Measurements from ENCODE around the gene TBC1D1.
A peak's percentile ranks its signal among the peaks of the same experiment; 100 is the strongest.

TBC1D1 gene

GRCh38 chr4:37960679-37961450 lies 70.0 kb downstream of the TBC1D1 start:
- no peak overlapping the region for H3K4me3 ChIP-seq (ENCODE audit: low read length)
- no peak for TF ChIP-seq CTCF (conservative IDR thresholded peaks at IDR 0.05; ENCODE audit: low read length)
- no peak for DNase-seq (ENCODE audit: low read depth)

GRCh38 chr4:37964734-37965457 lies 74.0 kb downstream of the TBC1D1 start:
- H3K4me3 ChIP-seq (ENCODE audit: low read length), result no peak overlapping the region
- TF ChIP-seq CTCF (conservative IDR thresholded peaks at IDR 0.05; ENCODE audit: low read length), result no peak
- DNase-seq (ENCODE audit: low read depth), result no peak

GRCh38 chr4:37966044-37966443 lies 75.2 kb downstream of the TBC1D1 start:
- no peak for DNase-seq (ENCODE audit: low read depth)
- H3K4me3 ChIP-seq (ENCODE audit: low read length), result no peak overlapping the region
- TF ChIP-seq CTCF (conservative IDR thresholded peaks at IDR 0.05; ENCODE audit: low read length), result no peak

GRCh38 chr4:37967736-37968135 lies 76.9 kb downstream of the TBC1D1 start:
- no peak for TF ChIP-seq CTCF (conservative IDR thresholded peaks at IDR 0.05; ENCODE audit: low read length)
- H3K4me3 ChIP-seq (ENCODE audit: low read length), result no peak overlapping the region
- DNase-seq (ENCODE audit: low read depth), result peak; percentile 1

GRCh38 chr4:37968747-37969146 lies 77.9 kb downstream of the TBC1D1 start:
- DNase-seq (ENCODE audit: low read depth), result peak; percentile 18
- H3K4me3 ChIP-seq (ENCODE audit: low read length), result no peak overlapping the region
- no peak for TF ChIP-seq CTCF (conservative IDR thresholded peaks at IDR 0.05; ENCODE audit: low read length)

GRCh38 chr4:37970702-37971101 lies 79.8 kb downstream of the TBC1D1 start:
- TF ChIP-seq CTCF (conservative IDR thresholded peaks at IDR 0.05; ENCODE audit: low read length), result peak; percentile 41
- DNase-seq (ENCODE audit: low read depth), result peak; percentile 42
- H3K4me3 ChIP-seq (ENCODE audit: low read length), result no peak overlapping the region

GRCh38 chr4:37971202-37971601 lies 80.3 kb downstream of the TBC1D1 start:
- TF ChIP-seq CTCF (conservative IDR thresholded peaks at IDR 0.05; ENCODE audit: low read length), result no peak
- no peak for DNase-seq (ENCODE audit: low read depth)
- no peak overlapping the region for H3K4me3 ChIP-seq (ENCODE audit: low read length)

Measured in AG10803 (cell line).